ENCODE results near the gene GNG13. TPM values are rescaled to one million over a fixed set of nuclear protein-coding genes. Genes with fewer than 3 reads are reported as not detected.

GNG13 gene
- total and polyA plus RNA-seq, 2 donors (not counting 3 experiments of a cell fraction or from before 2014, with no cell fraction given): not detected

- Histone ChIP-seq H3K27ac (ENCODE audit: insufficient read depth, low read depth, low read length) (no peak overlapping the region), H3K27me3 (ENCODE audit: control insufficient read depth in 2 of 2, insufficient read depth in 2 of 2, low read length in 2 of 2) (no peaks in the 10 kb centered on the region), H4K20me1 (replicated peaks; ENCODE audit: control insufficient read depth, extremely low read depth, insufficient read depth, low read length) (no peaks in the 10 kb centered on the region), H3K79me2 (ENCODE audit: control insufficient read depth, insufficient read depth, low read length) (peaks cover 14% of the 10 kb centered on the region), H3K9me1 (replicated peaks; ENCODE audit: control insufficient read depth, extremely low read depth, insufficient read depth, low read length) (no peaks in the 10 kb centered on the region), H3K4me3 (replicated peaks in 1 of 3; ENCODE audit: insufficient read depth in 1 of 3, low read depth in 1 of 3, low read length in 3 of 3) (no peak overlapping the region), H3K36me3 (ENCODE audit: control insufficient read depth in 2 of 2, extremely low read depth in 1 of 2, insufficient read depth in 2 of 2, low read length in 2 of 2) (peaks cover 2 to 6% of the 10 kb centered on the region in 2 experiments), H3K9ac (replicated peaks; ENCODE audit: extremely low read depth, insufficient read depth, low read length) (no peak overlapping the region), H3K9me3 (replicated peaks; ENCODE audit: control insufficient read depth, insufficient read depth, low read length) (no peaks in the 10 kb centered on the region), H3K4me1 (ENCODE audit: control insufficient read depth, extremely low read depth, insufficient read depth, low read length) (peaks cover 8% of the 10 kb centered on the region), H2AFZ (ENCODE audit: low read depth, low read length) (no peak overlapping the region), H3K4me2 (ENCODE audit: insufficient read depth, low read length) (no peak overlapping the region)
- ChIA-PET POLR2A (no interaction called here), CTCF (interaction anchor here (1.5 to 5.8 kb wide), 3 partner anchors 70 to 275 kb away, joined by 3 to 67 read pairs (median 7); no protein-coding TSS in a partner anchor)
- BruUV-seq (replicated peaks): no TSS peak
- DNase-seq (ENCODE audit: low read depth, low spot score): no peak
- intact Hi-C loops (cut with micrococcal nuclease): no loop called here
- dilution Hi-C loops (cut with MboI; ENCODE audit: extremely low pct_ligation_motif_present, low sequenced_read_pairs): no loop called here
- no peak for FAIRE-seq
- TF ChIP-seq CTCF (IDR thresholded peaks at IDR 0.05; ENCODE audit: extremely low read depth in 1 of 2, insufficient read depth in 1 of 2, low read depth in 1 of 2, low read length in 2 of 2) (no peak), POLR2A (IDR thresholded peaks at IDR 0.05; ENCODE audit: low read depth, low read length) (no peak), POLR2AphosphoS5 (IDR thresholded peaks at IDR 0.05; ENCODE audit: insufficient read depth, low read depth, low read length) (no peak)
Measured at GRCh38 chr16:782766-783403, 17.6 kb downstream of the GNG13 start.

- intact Hi-C loops (cut with micrococcal nuclease) (no loop called here), dilution Hi-C loops (cut with MboI; ENCODE audit: extremely low pct_ligation_motif_present, low sequenced_read_pairs) (no loop called here)
- Histone ChIP-seq H3K27ac (ENCODE audit: insufficient read depth, low read depth, low read length) (no peak overlapping the region), H4K20me1 (replicated peaks; ENCODE audit: control insufficient read depth, extremely low read depth, insufficient read depth, low read length) (no peaks in the 10 kb centered on the region), H2AFZ (ENCODE audit: low read depth, low read length) (no peak overlapping the region), H3K4me1 (ENCODE audit: control insufficient read depth, extremely low read depth, insufficient read depth, low read length) (peaks cover 4% of the 10 kb centered on the region), H3K9me1 (replicated peaks; ENCODE audit: control insufficient read depth, extremely low read depth, insufficient read depth, low read length) (no peaks in the 10 kb centered on the region), H3K9ac (replicated peaks; ENCODE audit: extremely low read depth, insufficient read depth, low read length) (no peak overlapping the region), H3K4me3 (replicated peaks in 1 of 3; ENCODE audit: insufficient read depth in 1 of 3, low read depth in 1 of 3, low read length in 3 of 3) (no peak overlapping the region), H3K27me3 (ENCODE audit: control insufficient read depth in 2 of 2, insufficient read depth in 2 of 2, low read length in 2 of 2) (no peaks in the 10 kb centered on the region), H3K9me3 (replicated peaks; ENCODE audit: control insufficient read depth, insufficient read depth, low read length) (no peaks in the 10 kb centered on the region), H3K79me2 (ENCODE audit: control insufficient read depth, insufficient read depth, low read length) (peaks cover 8% of the 10 kb centered on the region), H3K4me2 (ENCODE audit: insufficient read depth, low read length) (no peak overlapping the region), H3K36me3 (ENCODE audit: control insufficient read depth in 2 of 2, extremely low read depth in 1 of 2, insufficient read depth in 2 of 2, low read length in 2 of 2) (peaks cover 2 to 6% of the 10 kb centered on the region in 2 experiments)
- POLR2A ChIA-PET: no interaction called here
- no peak for DNase-seq (ENCODE audit: low read depth, low spot score)
- BruUV-seq (replicated peaks): no TSS peak
- no peak for TF ChIP-seq FOS (IDR thresholded peaks at IDR 0.05; ENCODE audit: borderline replicate concordance, insufficient read depth, low read length)
- TF ChIP-seq MYC (IDR thresholded peaks at IDR 0.05; ENCODE audit: low read depth, low read length): no peak
- no peak for TF ChIP-seq EZH2 (IDR thresholded peaks at IDR 0.05; ENCODE audit: borderline replicate concordance, low read depth, low read length, severe bottlenecking)
- no peak for TF ChIP-seq POLR2A (IDR thresholded peaks at IDR 0.05; ENCODE audit: low read depth, low read length)
- no peak for TF ChIP-seq MAX (IDR thresholded peaks at IDR 0.05; ENCODE audit: insufficient read depth, insufficient read length)
- TF ChIP-seq CTCF (IDR thresholded peaks at IDR 0.05; ENCODE audit: extremely low read depth in 1 of 2, insufficient read depth in 1 of 2, low read depth in 1 of 2, low read length in 2 of 2): no peak
- no peak for TF ChIP-seq JUN (IDR thresholded peaks at IDR 0.05; ENCODE audit: borderline replicate concordance, insufficient read depth, insufficient read length, low read depth)
- TF ChIP-seq GATA2 (IDR thresholded peaks at IDR 0.05; ENCODE audit: insufficient read depth, insufficient read length, low read depth, low read length): no peak
- no peak for TF ChIP-seq POLR2AphosphoS5 (IDR thresholded peaks at IDR 0.05; ENCODE audit: insufficient read depth, low read depth, low read length)
- FAIRE-seq: no peak
- CTCF ChIA-PET: interaction anchor here (1.5 to 5.8 kb wide), 2 partner anchors 69 to 79 kb away, joined by 3 to 67 read pairs; no protein-coding TSS in a partner anchor
Measured at GRCh38 chr16:782258-782657, 18.3 kb downstream of the GNG13 start.
